ENCODE results near the gene SMIM41. TPM values are rescaled to one million over a fixed set of nuclear protein-coding genes. Genes with fewer than 3 reads are reported as not detected.

SMIM41 gene
- polyA plus RNA-seq, 1 donor from 2014 or later: not detected

- no peak overlapping the region for H3K9ac ChIP-seq (ENCODE audit: low read length)
- no peak overlapping the region for H3K27ac ChIP-seq (ENCODE audit: low read length)
- no peak overlapping the region for H2AFZ ChIP-seq (ENCODE audit: low read depth, low read length)
These were observed 16.2 kb upstream of the SMIM41 start for GRCh38 chr12:52063082-52063924.

GRCh38 chr12:52063981-52064649 is 15.4 kb upstream of the SMIM41 start:
- H3K4me2 ChIP-seq (ENCODE audit: low read length): no peak overlapping the region

More at GRCh38 chr12:52063082-52063924, 16.2 kb upstream of the SMIM41 start:
- Histone ChIP-seq H3K9me2 (ENCODE audit: insufficient read depth, low read length) (no peaks in the 10 kb centered on the region), H3F3A (ENCODE audit: insufficient read depth, low read length, poor library complexity, severe bottlenecking) (no peaks in the 10 kb centered on the region), H3K27me3 (ENCODE audit: insufficient read depth, low read depth, low read length) (no peaks in the 10 kb centered on the region), H3K4me3 (ENCODE audit: low read length) (no peak overlapping the region), H3K4me2 (ENCODE audit: low read length) (no peak overlapping the region), H4K20me1 (ENCODE audit: insufficient read depth) (no peaks in the 10 kb centered on the region), H3K79me2 (replicated peaks; ENCODE audit: insufficient read depth, low read length) (no peaks in the 10 kb centered on the region), H3K36me3 (ENCODE audit: insufficient read depth, low read length) (no peaks in the 10 kb centered on the region), H3K9me3 (ENCODE audit: low read length) (no peaks in the 10 kb centered on the region)
- TF ChIP-seq SMC3 (conservative IDR thresholded peaks at IDR 0.05; ENCODE audit: poor library complexity) (no peak), CTCF (IDR thresholded peaks at IDR 0.05; ENCODE audit: poor library complexity, severe bottlenecking) (no peak), TAF1 (IDR thresholded peaks at IDR 0.05; ENCODE audit: low read depth) (no peak)

More at GRCh38 chr12:52063981-52064649, 15.4 kb upstream of the SMIM41 start:
- H3K9me3 ChIP-seq (ENCODE audit: low read length): no peaks in the 10 kb centered on the region
- TF ChIP-seq REST (IDR thresholded peaks at IDR 0.05; ENCODE audit: borderline replicate concordance) (no peak), SMC3 (conservative IDR thresholded peaks at IDR 0.05; ENCODE audit: poor library complexity) (no peak), EZH2 (IDR thresholded peaks at IDR 0.05; ENCODE audit: borderline replicate concordance, insufficient read depth, low read length, poor library complexity, severe bottlenecking) (no peak), TAF1 (IDR thresholded peaks at IDR 0.05; ENCODE audit: low read depth) (no peak), POLR2AphosphoS5 (IDR thresholded peaks at IDR 0.05) (no peak), MXI1 (conservative IDR thresholded peaks at IDR 0.05; ENCODE audit: poor library complexity, severe bottlenecking) (no peak), CTCF (IDR thresholded peaks at IDR 0.05; ENCODE audit: poor library complexity, severe bottlenecking) (no peak)
- no peaks in the 10 kb centered on the region for H3K27me3 ChIP-seq (ENCODE audit: insufficient read depth, low read depth, low read length)
- no peak overlapping the region for H3K9ac ChIP-seq (ENCODE audit: low read length)
- H3K4me3 ChIP-seq (ENCODE audit: low read length): no peak overlapping the region
- no peaks in the 10 kb centered on the region for H4K20me1 ChIP-seq (ENCODE audit: insufficient read depth)
- H3K27ac ChIP-seq (ENCODE audit: low read length): no peak overlapping the region
- H3K9me2 ChIP-seq (ENCODE audit: insufficient read depth, low read length): no peaks in the 10 kb centered on the region
- H3K36me3 ChIP-seq (ENCODE audit: insufficient read depth, low read length): no peaks in the 10 kb centered on the region
- no peak overlapping the region for H2AFZ ChIP-seq (ENCODE audit: low read depth, low read length)
- H3F3A ChIP-seq (ENCODE audit: insufficient read depth, low read length, poor library complexity, severe bottlenecking): peaks cover 3% of the 10 kb centered on the region
- H3K79me2 ChIP-seq (replicated peaks; ENCODE audit: insufficient read depth, low read length): no peaks in the 10 kb centered on the region
